ENCODE measurements around the gene NHEJ1. TPM values are rescaled to one million over a fixed set of nuclear protein-coding genes. Genes with fewer than 3 reads are reported as not detected.

Gene NHEJ1
- total RNA-seq, 1 experiment from 2014 or later, result 22.3 TPM

- ChIA-PET POLR2A (no interaction called here), CTCF (interaction anchor here (1.0 to 3.8 kb wide), 6 partner anchors 8 to 101 kb away, joined by 3 to 21 read pairs (median 10); no protein-coding TSS in a partner anchor)
- H3K27me3 Mint-ChIP-seq (ENCODE audit: low read depth), result no peaks in the 10 kb centered on the region
- no peaks in the 10 kb centered on the region for H3K36me3 Mint-ChIP-seq
- DNase-seq (ENCODE audit: low spot score) (no peak), ATAC-seq (no peak)
- H3K9me3 Mint-ChIP-seq, result no peaks in the 10 kb centered on the region
- H3K27ac Mint-ChIP-seq, result no peak overlapping the region
- H3K4me1 Mint-ChIP-seq, result peaks cover 9% of the 10 kb centered on the region
- H3K4me3 Mint-ChIP-seq, result no peak overlapping the region
- TF ChIP-seq ESRRA (CRISPR knock-in tag; IDR thresholded peaks at IDR 0.05; ENCODE audit: borderline replicate concordance) (no peak), EMX1 (CRISPR knock-in tag; IDR thresholded peaks at IDR 0.05) (no peak), TEAD4 (CRISPR knock-in tag; IDR thresholded peaks at IDR 0.05) (no peak), AFF4 (CRISPR knock-in tag; IDR thresholded peaks at IDR 0.05; ENCODE audit: borderline replicate concordance) (no peak), GABPB1 (CRISPR knock-in tag; IDR thresholded peaks at IDR 0.05) (peak; percentile 58)
- TF ChIP-seq, protein P1, sequence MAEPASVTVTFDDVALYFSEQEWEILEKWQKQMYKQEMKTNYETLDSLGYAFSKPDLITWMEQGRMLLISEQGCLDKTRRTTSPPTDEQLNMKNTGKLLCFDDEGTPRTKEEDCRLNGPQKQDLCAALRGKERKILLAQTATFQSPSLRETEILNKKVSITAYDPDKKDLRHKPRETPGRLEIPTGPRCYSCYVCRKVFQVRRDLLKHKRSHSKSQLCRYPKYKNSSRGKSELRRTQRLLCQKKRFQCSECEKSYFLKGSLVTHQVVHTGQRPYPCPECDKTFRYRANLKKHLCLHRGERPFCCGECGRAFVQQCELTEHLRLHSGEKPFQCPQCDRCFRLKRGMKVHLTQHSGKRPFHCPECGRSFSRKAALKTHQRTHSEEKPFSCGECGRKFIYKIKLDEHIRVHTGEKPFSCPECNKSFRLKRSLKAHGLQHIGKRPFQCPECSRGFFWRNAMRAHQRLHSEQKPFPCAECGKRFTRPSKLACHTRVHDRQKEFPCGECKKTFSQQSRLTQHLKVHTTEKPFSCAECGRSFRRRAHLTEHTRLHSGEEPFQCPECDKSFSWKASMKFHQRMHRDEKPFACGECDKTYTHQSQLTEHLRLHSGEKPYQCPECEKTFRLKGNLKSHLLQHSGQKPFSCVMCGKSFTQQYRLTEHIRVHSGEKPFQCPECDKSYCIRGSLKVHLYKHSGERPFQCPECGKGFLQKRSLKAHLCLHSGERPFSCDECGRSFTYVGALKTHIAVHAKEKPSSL (CRISPR knock-in tag; conservative IDR thresholded peaks at IDR 0.05), result no peak
- TF ChIP-seq, protein P2, sequence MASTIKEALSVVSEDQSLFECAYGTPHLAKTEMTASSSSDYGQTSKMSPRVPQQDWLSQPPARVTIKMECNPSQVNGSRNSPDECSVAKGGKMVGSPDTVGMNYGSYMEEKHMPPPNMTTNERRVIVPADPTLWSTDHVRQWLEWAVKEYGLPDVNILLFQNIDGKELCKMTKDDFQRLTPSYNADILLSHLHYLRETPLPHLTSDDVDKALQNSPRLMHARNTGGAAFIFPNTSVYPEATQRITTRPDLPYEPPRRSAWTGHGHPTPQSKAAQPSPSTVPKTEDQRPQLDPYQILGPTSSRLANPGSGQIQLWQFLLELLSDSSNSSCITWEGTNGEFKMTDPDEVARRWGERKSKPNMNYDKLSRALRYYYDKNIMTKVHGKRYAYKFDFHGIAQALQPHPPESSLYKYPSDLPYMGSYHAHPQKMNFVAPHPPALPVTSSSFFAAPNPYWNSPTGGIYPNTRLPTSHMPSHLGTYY (CRISPR knock-in tag; IDR thresholded peaks at IDR 0.05), result no peak
Measured at GRCh38 chr2:219111375-219112061, 49.1 kb downstream of the NHEJ1 start.

GRCh38 chr2:219109471-219109870 is 51.1 kb downstream of the NHEJ1 start:
- no peaks in the 10 kb centered on the region for H3K36me3 Mint-ChIP-seq
- peak; percentile 99 for ATAC-seq
- no peak overlapping the region for H3K27ac Mint-ChIP-seq
- no peak for TF ChIP-seq E2F1 (CRISPR knock-in tag; IDR thresholded peaks at IDR 0.05)
- TF ChIP-seq TEAD4 (CRISPR knock-in tag; IDR thresholded peaks at IDR 0.05), result no peak
- no peak for TF ChIP-seq NR2C2 (CRISPR knock-in tag; IDR thresholded peaks at IDR 0.05)
- TF ChIP-seq IRF2 (CRISPR knock-in tag; IDR thresholded peaks at IDR 0.05; ENCODE audit: borderline replicate concordance, low read depth), result no peak
- no peak for TF ChIP-seq ZBTB21 (CRISPR knock-in tag; IDR thresholded peaks at IDR 0.05; ENCODE audit: borderline replicate concordance)
- no peak for TF ChIP-seq FOXP1 (CRISPR knock-in tag; IDR thresholded peaks at IDR 0.05; ENCODE audit: borderline replicate concordance)
- TF ChIP-seq, protein P3, sequence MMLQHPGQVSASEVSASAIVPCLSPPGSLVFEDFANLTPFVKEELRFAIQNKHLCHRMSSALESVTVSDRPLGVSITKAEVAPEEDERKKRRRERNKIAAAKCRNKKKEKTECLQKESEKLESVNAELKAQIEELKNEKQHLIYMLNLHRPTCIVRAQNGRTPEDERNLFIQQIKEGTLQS (CRISPR knock-in tag; conservative IDR thresholded peaks at IDR 0.05), result no peak
- TF ChIP-seq, protein P4, sequence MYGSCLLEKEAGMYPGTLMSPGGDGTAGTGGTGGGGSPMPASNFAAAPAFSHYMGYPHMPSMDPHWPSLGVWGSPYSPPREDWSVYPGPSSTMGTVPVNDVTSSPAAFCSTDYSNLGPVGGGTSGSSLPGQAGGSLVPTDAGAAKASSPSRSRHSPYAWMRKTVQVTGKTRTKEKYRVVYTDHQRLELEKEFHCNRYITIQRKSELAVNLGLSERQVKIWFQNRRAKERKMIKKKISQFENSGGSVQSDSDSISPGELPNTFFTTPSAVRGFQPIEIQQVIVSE (CRISPR knock-in tag; IDR thresholded peaks at IDR 0.05; ENCODE audit: borderline replicate concordance), result no peak
- TF ChIP-seq NFYB (CRISPR knock-in tag; conservative IDR thresholded peaks at IDR 0.05; ENCODE audit: low read depth), result no peak
- TF ChIP-seq ATF1 (CRISPR knock-in tag; IDR thresholded peaks at IDR 0.05), result no peak
- TF ChIP-seq CREM (CRISPR knock-in tag; IDR thresholded peaks at IDR 0.05), result no peak
- TF ChIP-seq ATF2 (CRISPR knock-in tag; IDR thresholded peaks at IDR 0.05; ENCODE audit: borderline replicate concordance, low read depth), result no peak
- TF ChIP-seq HMGXB4 (CRISPR knock-in tag; IDR thresholded peaks at IDR 0.05), result no peak
- no peak for TF ChIP-seq JUN (CRISPR knock-in tag; IDR thresholded peaks at IDR 0.05)

More at GRCh38 chr2:219109471-219109870, 51.1 kb downstream of the NHEJ1 start:
- Mint-ChIP-seq H3K27me3 (ENCODE audit: low read depth) (no peaks in the 10 kb centered on the region), H3K4me3 (no peak overlapping the region), H3K4me1 (peaks cover 9% of the 10 kb centered on the region), H3K9me3 (no peaks in the 10 kb centered on the region)
- ChIA-PET POLR2A (no interaction called here), CTCF (interaction anchor here (1.1 to 3.8 kb wide), 5 partner anchors 10 to 80 kb away, joined by 6 to 21 read pairs (median 8); no protein-coding TSS in a partner anchor)
- DNase-seq (ENCODE audit: low spot score), result peak; percentile 72
